Retina (tissue), 1 donor: ENCODE results near the gene INO80D.
"Not testable (repeated sequence)": the region's sequence is repeated elsewhere in the genome, so short reads cannot be mapped to it uniquely, and the experiment has no call there.

ENCODE experiments used
- DNase-seq: peaks from one replicate; pipeline ENCODE4 v3.0.0-alpha.2; 2016

INO80D gene

DNA sequence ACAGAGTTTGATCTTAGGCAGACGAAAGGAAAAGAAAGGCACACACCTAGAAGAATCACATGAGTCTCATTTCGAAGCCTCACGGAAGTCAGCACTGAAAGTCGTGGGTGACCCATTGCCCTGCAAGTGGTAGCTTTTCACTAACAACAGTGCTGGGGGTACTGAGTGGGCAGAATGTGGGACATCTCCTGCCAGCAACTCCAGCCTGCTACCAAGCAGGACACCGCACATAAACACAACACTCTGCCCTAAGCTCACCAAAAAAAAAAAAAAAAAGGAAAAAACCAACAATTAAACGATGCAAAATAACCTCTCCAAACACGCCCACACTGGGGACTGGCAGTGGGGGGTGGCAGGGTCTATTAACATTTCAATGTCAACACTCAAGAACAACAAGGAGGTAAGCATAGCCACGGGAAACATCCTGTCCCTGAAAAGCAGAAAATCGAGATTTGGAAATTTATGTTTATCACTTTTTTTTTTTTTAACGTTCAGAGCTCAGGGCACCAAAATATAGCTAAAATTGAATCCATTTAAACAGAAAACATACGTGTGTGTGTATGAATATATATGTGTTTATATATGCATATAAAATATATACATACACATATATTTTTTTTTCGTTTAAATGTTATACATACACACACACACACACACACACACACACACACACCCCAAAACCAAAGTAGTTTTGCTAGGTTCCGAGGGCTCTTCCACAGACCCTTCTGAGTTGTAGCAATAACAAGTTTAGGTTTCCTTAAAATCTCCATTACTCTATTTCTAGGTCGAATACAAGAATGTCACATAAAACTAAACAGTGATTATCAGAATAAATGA, 2.2 kb downstream of the INO80D start:
- DNase-seq: peak; percentile 23

DNA sequence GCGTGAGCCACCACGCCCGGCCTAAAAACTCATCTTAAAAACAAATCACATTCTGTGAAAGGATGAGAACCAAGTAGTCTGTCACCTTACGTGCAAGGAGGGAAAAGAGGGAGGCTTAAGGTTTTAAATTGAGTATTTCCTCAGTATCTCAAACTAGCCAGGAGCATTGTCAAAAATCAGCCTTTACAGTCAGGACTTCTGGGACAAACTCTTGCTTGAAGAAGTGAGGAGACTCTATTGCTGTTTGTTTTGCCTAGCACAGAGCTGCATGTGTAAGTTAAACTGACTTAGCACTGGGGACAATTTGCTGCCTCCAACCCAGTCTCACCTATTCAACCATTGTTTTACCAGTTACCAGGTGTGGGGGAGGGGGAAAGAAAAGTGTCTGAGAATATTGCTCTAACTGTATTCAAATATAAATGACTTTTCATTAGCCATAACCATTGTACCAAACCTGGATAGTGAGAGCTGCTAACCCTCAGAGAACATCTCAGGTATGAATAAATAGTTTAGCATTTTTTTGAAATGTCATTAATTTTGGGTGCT, 3.6 kb downstream of the INO80D start:
- DNase-seq: no peak

DNA sequence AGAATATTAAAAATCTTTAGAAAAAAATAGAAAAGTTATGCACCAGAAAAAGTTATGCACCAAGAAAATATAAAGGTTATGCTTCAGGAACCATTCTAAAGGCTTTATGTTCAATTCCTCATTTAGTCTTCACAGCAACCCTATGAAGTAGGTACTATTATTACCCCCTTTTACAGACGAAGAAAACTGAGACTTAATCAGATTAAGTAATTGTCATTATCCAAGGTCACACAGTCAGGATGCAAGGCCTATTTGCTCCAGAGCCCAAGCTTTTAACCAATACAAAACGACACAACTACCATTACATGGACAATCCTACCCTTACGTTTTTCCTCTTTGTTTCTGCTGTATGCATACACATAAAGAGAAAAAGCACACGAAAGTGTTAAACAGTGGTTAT, 5.0 kb downstream of the INO80D start:
- no peak for DNase-seq

- no peak for DNase-seq
Measured at GRCh38 chr2:206079699-206080465, 6.1 kb downstream of the INO80D start.

GRCh38 chr2:206077879-206078278, 8.1 kb downstream of the INO80D start:
- not testable (repeated sequence) for DNase-seq

GRCh38 chr2:206075113-206075512, 10.9 kb downstream of the INO80D start:
- DNase-seq: no peak

- no peak for DNase-seq
Measured at GRCh38 chr2:206071807-206072206, 14.2 kb downstream of the INO80D start.

DNA sequence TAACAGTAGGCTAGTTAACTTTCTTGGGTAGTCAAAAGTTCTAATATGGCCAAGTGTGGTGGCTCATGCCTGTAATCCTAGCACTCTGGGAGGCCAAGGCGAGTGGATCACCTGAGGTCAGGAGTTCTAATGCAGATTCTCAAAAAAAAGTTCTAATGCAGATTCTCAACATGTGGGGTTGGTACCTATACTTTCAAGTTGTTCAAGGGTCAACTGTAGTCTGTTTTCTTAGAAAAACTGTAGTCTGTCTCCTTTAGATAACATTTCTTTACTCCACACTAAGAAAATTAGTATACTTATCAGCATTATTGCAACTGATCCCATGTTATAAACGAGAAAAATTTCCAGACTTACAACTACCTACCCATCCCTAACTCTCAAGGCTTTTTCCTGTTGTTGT, 16.6 kb downstream of the INO80D start:
- DNase-seq: no peak

- no peak for DNase-seq
Measured at GRCh38 chr2:206068207-206068606, 17.8 kb downstream of the INO80D start.

DNA sequence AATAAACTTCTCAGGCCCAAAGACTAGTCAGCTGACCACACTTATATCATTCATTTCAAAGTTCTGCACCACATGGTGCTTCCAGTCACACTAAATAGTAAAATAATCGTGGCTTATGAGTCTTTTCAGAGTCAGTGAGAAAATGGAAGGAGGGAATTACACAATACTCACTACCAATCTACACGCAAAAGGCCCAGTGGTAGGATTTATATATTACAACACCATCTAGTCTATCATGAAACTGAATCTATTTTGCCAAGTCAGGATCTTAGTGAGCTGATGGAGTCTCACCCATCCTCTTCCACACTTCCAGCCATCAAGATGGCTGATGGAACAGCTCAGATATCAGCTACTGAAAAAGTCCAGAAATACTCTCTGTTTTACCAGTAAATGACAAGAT, 21.9 kb downstream of the INO80D start:
- DNase-seq: no peak

GRCh38 chr2:206063635-206064034, 22.3 kb downstream of the INO80D start:
- DNase-seq: no peak

DNA sequence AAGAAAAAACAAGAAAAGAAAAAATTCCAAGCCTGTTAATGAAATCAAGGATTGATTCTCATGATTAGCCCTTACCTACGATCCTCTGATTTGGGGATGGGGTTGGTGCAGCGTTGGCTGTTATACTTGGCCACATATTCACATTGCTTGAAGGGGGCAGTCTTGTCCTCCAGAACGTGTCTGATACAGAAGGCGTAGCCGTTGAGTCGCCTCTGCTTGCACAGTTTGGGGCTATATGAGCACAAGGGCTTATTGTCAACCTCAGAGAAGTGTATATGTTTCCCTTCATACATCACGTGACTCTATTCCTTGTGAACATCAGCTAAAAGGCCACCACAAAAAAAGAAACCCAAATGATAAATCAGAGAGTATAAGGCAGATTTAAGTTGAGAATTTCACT, 23.2 kb downstream of the INO80D start:
- no peak for DNase-seq

- no peak for DNase-seq
Measured at GRCh38 chr2:206056286-206056685, 29.7 kb downstream of the INO80D start.

- no peak for DNase-seq
Measured at GRCh38 chr2:206054952-206055351, 31.0 kb downstream of the INO80D start.

GRCh38 chr2:206051912-206052311, 34.1 kb downstream of the INO80D start:
- DNase-seq: no peak

DNA sequence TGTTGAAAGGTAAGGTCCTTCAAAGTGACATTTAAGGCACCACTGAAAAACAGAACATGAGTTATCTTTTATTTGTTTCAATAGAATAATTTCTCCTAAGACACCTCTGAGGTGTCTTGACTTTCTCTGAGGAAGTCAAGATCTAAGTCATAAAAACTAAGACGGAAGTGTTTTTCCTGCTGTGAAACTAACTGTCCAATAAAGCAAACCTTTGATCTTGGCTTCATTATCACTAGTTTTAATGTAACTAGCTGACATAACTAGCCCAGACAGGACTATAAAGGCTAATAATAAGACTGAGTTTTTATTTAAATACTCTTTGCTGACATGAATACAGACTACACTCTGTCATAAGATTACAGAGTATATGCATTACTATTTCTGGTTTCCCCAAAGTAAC, 36.6 kb downstream of the INO80D start:
- DNase-seq: no peak

GRCh38 chr2:206045251-206045650, 40.7 kb downstream of the INO80D start:
- DNase-seq: no peak

DNA sequence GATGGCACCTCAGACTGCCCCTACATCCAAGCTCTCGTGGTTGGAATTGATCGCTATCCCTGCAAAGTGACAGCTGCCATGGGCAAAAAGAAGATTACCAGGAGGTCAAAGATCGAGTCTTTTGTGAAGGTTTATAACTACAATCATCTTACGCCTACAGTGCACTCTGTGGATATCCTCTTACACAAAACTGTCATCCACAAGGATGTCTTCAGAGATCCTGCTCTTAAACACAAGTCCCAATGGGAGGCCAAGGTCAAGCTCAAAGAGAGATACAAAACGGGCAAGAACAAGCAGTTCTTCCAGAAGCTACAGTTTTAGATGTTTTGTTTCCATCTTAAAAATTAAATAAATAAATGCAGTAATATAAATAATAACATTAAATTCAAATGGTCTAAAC, 45.4 kb downstream of the INO80D start:
- peak; percentile 15 for DNase-seq

GRCh38 chr2:206035393-206035792, 50.6 kb downstream of the INO80D start:
- DNase-seq: not testable (repeated sequence)

GRCh38 chr2:206033452-206033851, 52.5 kb downstream of the INO80D start:
- not testable (repeated sequence) for DNase-seq

GRCh38 chr2:206031950-206032567, 53.9 kb downstream of the INO80D start:
- no peak for DNase-seq

GRCh38 chr2:206031162-206031784, 54.7 kb downstream of the INO80D start:
- no peak for DNase-seq

DNA sequence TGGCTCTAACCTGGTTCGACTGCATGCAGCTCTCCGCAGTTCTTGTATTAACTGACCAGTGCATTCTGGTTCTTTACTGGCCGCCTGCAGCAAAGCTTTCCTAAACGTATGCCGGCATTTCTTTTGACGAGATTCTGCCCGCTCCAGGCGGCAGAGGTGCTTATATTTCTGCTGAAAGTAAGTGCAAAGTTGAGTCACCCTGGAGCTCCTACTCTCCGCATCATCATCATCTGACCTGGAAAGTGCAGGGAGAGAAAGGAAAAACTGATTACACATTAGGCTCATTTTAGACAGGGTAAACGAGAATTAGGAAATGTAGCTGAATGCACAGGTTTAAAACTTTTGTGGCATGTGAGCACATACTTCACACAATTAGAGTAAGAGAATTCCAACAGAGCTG, 57.9 kb downstream of the INO80D start:
- DNase-seq: no peak
